Colon (tissue), 2 donors: ENCODE results near the gene LCE2B.
"Not testable (repeated sequence)": the region's sequence is repeated elsewhere in the genome, so short reads cannot be mapped to it uniquely, and the experiment has no call there.

ENCODE experiments used
- FAIRE-seq: peaks from 2 replicates; lab custom pipeline; 2012; peaks lifted over from hg19 to GRCh38; lab: Jason Lieb, UNC
- donor health status: control.
- donor health status: control.

LCE2B gene

DNA sequence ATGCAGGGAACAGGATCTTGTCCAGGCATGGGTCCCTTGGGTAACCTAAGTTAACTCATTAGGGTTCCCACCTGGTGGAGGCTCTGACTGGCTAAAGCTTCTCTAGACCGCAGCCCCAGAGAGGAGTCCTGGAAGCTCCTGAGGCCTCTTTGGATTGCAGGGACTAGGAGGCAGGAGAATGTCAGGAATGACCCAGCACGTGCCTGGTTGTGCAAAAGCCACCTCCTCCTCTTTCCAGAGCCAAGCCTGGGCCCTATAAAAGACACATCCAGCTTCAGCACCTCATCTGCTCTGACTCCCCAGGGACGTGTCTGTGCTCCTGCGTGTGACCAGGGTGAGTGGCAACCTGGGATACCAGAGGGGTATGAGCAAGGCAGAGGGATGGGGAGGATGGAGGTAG lies at the start of gene LCE2B:
TSS of gene LCE2B (plus strand) at position 301 of the 400 bp plus-strand sequence. CDS start 721 bp downstream, outside the sequence.
- not testable (repeated sequence) for FAIRE-seq

DNA sequence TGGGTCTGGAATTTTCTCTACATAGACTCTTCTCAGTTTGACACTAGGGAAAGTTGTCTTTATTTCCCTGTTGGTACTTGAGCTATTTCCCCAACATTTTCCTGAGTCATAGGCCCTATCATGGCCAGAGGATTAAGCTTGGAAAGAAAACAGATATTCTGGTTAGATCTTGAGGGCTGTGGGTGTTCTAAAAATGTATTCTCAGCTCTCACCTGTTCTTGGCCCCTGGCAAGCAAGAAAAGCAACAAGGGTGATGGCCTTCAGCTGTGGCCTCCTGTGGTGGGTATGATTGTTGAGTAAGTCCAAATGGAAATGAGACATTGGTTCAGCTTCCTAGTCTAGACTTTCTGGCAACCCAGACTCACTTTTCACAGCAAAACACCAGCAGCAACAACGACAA lies 45.6 kb upstream of the LCE2B start:
- FAIRE-seq, result no peak

DNA sequence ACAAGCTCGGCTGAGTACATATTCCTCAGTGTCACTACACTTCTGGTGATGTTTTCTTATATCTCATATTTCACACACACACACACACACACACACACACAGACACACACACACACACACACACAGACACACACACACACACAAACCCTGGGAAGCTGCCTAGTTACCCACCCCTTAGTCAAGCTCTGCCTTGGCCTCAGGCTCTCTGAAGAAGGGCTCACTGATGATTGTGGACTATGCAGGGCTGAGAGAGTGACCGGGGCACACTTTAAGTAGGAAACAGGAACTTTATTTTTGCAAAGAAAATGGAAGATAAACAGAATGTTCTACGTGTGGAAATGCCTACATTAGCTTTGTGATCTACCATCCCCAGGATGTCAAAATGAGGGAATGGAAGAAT lies 42.0 kb upstream of the LCE2B start:
- no peak for FAIRE-seq

- no peak for FAIRE-seq
These were observed 40.8 kb upstream of the LCE2B start for GRCh38 chr1:152645146-152645545.

- FAIRE-seq, result no peak
These were observed 39.3 kb upstream of the LCE2B start for GRCh38 chr1:152646656-152647055.

GRCh38 chr1:152654110-152654509 lies 31.8 kb upstream of the LCE2B start:
- no peak for FAIRE-seq

DNA sequence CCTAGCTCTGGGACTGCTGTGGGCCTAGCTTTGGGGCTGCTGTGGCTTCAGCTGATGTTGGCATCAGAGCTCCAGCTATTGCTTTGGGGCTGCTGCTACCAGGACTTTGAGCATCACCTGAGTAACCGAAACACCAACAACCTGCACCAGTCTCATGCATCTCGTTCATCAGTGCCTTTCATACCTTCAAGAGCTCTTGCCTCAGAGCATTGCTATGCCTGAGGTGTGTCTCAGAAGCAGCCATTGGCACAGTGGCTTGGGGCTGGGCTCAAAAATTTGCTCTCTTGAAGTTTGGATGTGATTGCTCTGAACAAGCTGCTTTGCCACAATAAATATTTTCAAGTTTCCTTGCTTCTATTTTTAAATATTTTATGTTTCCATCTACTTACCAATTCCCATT lies 29.5 kb upstream of the LCE2B start:
- FAIRE-seq, result no peak

- no peak for FAIRE-seq
These were observed 28.2 kb upstream of the LCE2B start for GRCh38 chr1:152657677-152658076.

DNA sequence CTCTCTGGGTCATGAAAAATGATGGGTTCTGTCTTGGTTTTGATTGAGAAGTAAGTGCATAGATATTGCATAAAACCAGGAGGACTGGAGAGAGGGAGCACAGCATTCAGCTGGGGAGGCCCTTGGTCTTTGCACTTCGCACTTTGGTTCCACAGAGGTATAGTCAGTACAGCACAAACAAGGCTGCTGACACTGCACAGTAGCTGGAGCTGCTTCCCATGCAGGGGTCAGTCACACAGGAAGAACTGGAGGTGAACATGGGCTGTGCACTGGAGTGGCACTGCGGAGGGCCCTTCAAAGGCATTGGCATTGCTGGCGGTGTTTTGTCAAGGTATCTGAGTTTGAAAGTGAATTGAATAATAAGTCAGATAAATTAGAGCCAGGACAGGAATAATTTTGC lies 27.3 kb upstream of the LCE2B start:
- FAIRE-seq, result no peak

DNA sequence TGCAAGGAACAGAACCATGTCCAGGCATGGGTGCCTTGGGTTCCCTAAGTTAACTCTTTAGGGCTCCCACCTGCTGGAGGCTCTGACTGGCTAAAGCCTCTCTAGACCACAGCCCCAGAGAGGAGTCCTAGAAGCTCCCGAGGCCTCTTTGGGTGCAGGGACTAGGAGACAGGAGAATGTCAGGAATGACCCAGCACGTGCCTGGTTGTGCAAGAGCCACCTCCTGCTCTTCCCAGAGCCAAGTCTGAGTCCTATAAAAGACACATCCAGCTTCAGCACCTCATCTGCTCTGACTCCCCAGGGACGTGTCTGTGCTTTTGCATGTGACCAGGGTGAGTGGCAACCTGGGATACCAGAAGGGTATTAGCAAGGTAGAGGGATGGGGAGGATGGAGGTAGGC lies 22.8 kb upstream of the LCE2B start, which contains the start of gene LCE2D:
TSS of gene LCE2D (plus strand) at position 283 of the 400 bp plus-strand sequence. CDS start 726 bp downstream, outside the sequence.
- FAIRE-seq, result no peak

DNA sequence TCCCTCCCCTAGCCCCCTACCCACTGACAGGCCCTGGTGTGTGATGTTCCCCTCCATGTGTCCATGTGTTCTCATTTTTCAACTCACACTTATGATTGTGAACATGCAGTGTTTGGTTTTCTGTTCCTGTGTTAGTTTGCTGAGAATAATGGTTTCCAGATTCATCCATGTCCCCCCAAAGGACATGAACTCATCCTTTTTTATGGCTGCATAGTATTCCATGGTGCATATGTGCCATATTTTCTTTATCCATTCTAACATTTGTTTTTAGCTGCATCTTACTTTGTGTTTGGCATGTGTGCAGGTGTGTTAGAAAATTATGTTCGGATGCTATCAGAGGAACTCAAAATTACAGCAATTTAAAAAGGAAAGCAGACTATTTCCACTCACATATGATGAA lies 19.8 kb upstream of the LCE2B start:
- FAIRE-seq, result not testable (repeated sequence)

- no peak for FAIRE-seq
These were observed 18.3 kb upstream of the LCE2B start for GRCh38 chr1:152667648-152668047.

DNA sequence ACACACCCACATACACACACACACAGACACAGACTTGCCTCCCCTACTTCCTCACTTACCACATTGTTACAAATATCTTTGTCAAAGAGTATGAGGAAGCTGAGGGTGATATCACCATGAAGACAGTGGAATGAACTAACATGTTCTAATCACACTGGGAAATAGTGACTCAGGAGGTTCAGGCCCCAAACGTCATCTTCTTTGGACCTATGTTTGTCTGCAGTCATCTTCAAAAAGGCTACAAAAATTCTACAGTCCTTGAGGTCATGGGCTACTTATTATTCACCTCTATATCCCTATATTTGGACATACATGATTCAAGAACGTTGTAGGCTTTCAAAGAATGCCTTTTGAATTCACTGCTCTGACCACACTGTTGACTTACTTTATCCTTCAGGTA lies 12.9 kb upstream of the LCE2B start:
- FAIRE-seq, result no peak

DNA sequence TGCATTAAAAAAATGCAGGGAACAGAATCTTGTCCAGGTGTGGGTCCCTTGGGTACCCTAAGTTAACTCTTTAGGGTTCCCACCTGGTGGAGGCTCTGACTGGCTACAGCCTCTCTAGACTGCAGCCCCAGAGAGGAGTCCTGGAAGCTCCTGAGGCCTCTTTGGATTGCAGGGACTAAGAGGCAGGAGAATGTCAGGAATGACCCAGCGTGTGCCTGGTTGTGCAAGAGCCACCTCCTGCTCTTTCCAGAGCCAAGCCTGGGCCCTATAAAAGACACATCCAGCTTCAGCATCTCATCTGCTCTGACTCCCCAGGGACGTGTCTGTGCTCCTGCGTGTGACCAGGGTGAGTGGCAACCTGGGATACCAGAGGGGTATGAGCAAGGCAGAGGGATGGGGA lies 10.9 kb upstream of the LCE2B start, which contains the start of gene LCE2C:
TSS of gene LCE2C (plus strand) at position 297 of the 400 bp plus-strand sequence. CDS start 737 bp downstream, outside the sequence.
- not testable (repeated sequence) for FAIRE-seq

DNA sequence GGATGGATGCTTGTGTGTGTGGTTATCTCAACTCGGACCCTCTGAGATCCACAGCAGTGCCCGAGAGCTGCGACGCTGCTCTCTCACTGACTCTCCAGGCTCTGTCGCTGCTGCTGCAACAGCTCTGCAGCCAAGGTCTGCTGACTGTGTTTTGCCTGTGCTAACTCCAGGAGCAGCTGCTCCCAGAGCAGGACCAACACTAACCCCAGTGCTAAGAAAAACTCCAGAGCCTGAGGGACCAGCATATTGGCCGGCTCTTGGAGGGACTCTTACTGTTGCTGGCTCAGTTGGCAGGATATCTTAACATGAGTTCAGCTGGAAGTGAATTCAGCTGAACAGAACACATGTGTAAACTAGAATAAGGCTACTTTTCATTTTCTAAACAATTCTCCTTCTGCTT lies 6.5 kb upstream of the LCE2B start:
- no peak for FAIRE-seq

DNA sequence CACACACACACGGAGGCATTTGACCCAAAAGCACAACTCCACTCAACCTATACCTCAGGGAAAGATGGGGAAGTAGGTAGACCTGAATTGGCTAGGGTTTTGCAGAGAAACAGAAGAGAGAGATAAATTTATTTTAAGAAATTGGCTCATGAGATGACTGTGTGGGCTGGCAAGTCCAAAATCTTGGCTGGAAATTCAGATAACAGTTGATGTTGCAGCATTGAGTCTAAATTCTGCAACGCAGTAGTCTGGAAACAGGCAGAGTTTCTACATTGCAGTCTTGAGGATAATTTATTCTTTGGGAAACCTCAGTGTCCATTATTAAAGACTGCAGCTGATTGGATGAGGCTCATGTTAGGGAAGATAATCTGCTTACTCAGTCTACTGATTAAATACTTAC lies 4.3 kb upstream of the LCE2B start:
- no peak for FAIRE-seq

DNA sequence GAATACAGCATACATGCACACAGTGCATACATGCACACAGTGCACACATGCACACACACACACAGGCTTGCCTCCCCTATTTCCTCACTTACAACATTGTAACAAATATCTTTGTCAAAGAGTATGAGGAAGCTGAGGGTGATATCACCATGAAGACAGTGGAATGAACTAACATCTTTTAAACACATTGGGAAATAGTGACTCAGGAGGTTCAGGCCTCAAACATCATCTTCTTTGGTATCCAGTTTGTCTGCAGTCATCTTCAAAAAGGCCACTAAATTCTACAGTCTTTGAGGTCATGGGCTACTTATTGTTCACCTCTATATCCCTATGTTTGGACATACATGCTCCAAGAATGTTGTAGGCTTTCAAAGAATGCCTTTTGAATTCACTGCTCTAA lies 2.1 kb upstream of the LCE2B start:
- no peak for FAIRE-seq

DNA sequence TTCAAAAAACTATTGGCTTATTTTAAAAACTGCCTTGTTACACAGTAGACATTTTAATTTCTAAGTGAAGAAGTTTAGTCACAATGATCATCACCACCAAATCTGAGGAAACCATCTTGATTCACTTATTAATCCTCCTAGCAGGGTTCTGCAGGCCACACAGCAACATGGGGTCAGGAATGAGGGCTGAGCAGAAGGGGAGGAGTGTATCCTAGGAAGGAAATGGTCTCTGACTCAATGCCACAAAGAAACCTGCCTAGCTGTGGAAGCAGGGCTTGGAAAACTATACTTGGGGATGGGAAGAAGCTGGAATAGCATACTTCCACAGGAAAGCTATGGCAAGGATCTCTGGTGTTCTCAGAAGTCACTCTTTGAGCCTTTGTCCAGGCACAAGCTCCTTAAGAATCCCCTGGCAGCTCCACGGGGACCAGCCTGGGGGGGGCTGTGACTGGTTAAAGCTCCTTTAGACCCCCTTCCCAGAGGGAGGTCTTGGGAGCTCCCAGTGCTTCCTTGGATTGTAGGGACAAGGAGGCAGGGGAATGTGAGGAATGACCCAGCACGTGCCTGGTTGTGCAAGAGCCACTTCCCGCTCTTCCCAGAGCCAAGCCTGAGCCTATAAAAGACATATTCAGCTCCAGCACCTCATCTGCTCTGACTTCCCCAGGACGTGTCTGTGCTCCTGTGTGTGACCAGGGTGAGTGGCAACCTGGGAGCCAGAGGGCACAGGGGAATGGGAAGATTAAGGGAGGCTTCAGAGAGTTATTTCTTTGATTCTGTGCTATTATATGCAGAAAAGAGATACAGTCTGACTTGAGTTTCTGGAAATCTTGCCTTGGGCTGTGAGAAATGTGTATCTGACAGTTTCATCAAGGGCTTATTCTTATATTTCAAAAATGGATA lies 12.0 kb downstream of the LCE2B start, which contains the start of gene LCE2A:
TSS of gene LCE2A (plus strand) at position 645 of the 900 bp plus-strand sequence. CDS start 557 bp downstream, outside the sequence.
- no peak for FAIRE-seq

- no peak for FAIRE-seq
These were observed 13.8 kb downstream of the LCE2B start for GRCh38 chr1:152699746-152700145.

GRCh38 chr1:152707860-152708259 lies 21.9 kb downstream of the LCE2B start, which contains the start of gene LCE4A:
LCE4A (plus strand) TSS chr1:152708160; CDS start chr1:152709076, 916 bp downstream.
- no peak for FAIRE-seq

GRCh38 chr1:152718238-152718637 lies 32.3 kb downstream of the LCE2B start:
- no peak for FAIRE-seq

GRCh38 chr1:152725261-152725660 lies 39.3 kb downstream of the LCE2B start:
- FAIRE-seq, result no peak

GRCh38 chr1:152728986-152729385 lies 43.1 kb downstream of the LCE2B start:
- no peak for FAIRE-seq
